SKM-1 treated with dmso at 0.1 percent for 144 hours (cell line): ENCODE data around the gene ADAM8.
"Not testable (repeated sequence)": the region's sequence is repeated elsewhere in the genome, so short reads cannot be mapped to it uniquely, and the experiment has no call there.

ENCODE experiments used
- DNase-seq: peaks from one replicate; lab custom pipeline; 2025; ENCODE audit not compliant: unreplicated experiment; lab: John Stamatoyannopoulos, UW

Gene ADAM8

DNA sequence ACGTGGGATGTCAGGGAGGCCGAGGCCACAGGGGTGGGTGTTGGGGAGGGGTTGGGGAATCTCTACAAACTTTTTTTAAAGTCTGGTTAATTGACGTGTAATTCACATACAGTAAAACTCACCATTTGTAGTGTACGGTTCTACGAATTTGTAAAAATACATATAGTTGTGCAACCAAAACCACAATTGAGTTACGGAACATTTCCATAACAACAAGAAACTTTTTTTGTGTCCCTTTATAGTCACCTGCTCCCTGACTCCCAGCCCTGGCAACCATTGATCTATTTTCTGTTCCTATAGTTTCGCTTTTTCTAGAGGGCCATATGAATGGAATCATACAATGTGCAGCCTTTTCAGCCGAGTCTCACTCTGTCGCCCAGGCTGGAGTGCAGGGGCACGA, 41.9 kb downstream of the ADAM8 start:
- DNase-seq = not testable (repeated sequence)

DNA sequence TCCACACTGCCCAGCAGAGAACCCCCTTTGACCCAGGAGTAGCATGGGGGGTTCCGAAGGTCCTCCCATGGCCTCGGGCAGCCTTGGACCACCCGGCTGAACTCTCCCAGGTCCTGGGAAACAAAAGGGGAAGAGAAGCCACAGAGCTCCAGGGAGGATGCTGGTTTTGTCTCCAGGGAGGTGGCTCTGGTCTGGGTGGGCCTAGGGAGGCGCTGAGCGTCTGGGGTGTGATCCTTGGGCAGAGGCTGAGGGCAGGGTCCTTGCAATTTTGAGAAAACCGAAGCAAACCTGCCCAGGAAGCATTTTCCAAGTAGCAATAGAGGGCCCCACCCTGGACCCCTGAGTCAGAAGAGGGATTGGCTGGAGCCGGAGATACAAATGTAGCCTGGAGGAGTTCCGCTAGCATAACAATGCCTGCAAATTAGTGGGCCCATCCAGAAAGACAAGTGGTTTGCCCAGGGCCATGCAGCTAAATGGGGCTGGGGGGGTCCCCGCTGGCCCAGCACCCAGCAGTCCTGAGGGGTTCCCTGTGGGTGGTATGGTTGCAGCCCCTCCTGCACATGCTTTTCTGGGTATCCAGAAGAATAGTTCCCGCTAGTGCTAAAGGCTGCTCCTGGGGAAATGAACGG, 44.6 kb downstream of the ADAM8 start:
- no peak for DNase-seq

DNA sequence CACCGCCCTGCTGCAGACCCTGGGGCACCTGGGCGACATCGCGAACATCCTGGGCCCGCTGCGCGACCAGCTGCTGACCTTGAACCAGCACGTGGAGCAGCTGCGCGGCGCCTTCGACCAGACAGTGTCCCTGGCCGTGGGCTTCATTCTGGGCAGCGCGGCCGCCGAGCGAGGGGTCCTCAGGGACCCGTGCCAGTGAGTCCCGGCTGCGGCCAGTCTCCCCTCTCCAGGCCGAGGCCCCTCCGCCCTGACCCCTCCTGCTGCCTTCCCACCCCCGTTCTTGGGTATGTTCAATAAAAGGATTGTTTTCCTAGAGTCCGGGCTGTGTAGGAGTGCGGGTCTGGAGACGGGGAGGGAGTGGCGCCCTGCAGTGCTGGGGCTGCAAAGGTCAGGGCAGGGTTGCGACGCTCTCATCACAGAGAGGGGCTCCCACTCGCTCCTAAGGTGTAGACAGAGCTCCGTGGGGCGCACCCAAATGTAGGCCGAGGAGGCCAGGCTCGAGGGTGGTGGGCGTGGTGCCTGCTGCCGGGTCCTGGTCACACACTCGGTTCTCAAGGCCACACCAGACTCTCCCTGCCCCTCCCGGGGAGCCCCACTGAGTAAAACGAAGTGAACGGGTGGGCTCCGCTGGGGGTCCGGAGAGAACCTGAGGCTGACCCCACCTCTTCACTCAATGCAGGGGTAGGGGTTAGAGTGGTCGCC, 45.3 kb downstream of the ADAM8 start:
- DNase-seq = no peak

GRCh38 chr10:133230387-133231195, 46.1 kb downstream of the ADAM8 start:
- no peak for DNase-seq

GRCh38 chr10:133230044-133230361, 46.7 kb downstream of the ADAM8 start, which contains the start of gene UTF1:
TSS of gene UTF1 (plus strand) at chr10:133230217. CDS start at chr10:133230289, 72 bp downstream.
- no peak for DNase-seq

DNA sequence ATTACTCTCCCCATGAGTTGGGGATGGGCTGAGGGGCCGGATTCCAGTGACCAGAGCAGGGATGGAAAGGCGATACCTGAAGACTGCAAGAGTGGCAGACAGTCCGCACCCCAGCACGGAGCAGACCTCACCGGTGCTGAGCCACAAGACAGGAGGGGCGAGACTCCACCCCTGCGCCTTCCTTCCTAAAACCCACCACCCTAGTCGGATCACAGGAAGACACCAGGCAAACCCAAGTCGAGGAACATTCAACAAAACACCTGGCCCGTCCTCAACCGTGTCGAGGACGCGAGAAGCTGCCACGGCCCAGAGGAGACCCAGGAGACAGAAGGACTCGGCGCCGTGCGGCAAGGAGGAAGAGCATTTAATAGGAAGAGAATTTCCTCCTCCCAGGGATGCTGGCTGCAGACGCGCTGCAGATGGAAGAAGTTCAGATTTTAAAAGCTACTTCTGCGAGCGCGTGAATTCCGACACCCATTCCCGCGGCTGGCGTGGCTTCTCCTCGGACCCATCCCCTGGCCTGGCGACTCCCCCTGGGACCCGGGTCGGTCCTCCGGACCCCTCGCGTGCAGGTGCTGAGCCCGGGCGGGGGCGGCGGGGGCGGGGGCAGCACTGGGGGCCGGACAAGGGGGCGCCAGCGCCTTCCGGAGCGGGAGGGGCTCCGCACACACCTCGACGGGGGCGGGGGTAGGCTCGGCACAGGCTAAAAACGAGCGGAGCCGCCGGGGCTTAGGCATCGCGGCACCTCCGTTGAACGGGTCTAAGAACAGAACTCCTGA, 47.2 kb downstream of the ADAM8 start:
- DNase-seq = no peak

- no peak for DNase-seq
These were observed 49.4 kb downstream of the ADAM8 start for GRCh38 chr10:133227256-133227655.

- no peak for DNase-seq
These were observed 50.3 kb downstream of the ADAM8 start for GRCh38 chr10:133226251-133226808.

DNA sequence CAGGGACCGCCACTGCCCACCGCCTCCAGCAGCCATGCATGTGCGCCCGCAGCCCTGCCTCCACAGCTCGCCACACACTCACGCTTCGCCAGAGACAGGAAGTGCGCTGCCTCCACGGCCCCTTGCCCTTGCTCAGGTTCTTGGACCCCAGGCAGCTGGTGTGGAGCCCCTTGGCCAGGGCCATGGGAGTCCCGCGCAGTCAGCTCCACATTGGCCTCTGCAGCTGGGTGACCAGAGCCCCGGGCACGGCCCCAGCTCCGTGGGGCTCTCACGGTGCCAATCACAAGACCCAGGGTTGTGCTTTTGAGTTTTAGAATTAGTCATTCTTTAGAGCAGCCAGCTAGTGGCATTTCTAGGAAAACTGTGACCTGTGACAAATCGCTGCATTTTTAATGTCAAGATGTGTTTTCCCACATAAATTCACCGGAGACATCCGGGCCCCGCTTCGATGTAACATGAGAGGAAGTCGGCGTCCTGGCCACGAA, 50.9 kb downstream of the ADAM8 start:
- DNase-seq = no peak

DNA sequence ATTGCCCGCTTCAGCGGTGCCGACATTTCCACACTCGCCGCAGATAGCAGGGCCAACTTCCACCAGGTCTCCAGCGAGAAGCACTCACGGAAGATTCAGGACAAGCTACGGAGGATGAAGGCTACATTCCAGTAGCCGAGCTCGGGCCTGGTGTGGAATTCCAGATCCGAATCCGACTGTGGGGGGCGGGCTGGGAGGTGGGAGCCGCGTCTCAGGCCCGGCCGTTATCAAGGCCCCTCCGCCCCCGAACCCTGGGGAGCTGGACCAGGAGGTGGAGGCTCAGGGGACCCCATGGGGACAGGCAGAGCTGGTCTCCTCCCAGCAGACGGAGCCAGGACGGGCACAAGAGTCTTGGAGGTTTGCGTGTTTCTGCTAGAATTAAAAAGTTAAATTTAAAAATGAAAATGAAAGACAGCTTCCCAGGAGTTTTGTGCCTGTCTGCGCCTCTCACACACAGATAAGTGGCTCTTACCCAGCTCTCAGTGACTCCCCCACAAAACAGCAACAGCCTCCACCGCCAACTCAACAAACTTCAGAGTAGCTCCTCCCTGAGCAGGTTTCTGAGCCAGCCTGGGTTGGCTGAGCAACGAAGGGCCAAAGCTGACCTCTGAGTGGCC, 51.8 kb downstream of the ADAM8 start:
- DNase-seq = no peak

DNA sequence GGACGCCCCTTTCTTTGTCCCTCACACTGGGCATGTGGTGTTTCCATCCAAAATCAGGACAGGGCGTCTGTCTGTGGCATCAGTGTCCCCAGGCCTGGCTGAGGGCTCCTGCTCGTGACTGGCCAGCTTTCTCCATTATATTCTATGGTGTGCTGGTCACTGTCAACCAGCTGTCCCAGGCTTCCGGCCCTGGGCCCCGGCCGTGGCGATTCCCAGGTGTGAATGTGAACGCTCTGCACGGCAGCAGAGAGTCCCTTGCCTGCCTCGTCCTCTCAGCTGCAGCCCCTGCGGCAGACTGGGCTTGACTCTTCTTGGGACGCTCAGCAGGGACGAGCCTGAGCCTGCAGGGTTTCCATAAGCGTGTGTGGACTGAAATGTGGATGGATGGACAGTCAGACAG, 52.6 kb downstream of the ADAM8 start:
- DNase-seq = no peak

DNA sequence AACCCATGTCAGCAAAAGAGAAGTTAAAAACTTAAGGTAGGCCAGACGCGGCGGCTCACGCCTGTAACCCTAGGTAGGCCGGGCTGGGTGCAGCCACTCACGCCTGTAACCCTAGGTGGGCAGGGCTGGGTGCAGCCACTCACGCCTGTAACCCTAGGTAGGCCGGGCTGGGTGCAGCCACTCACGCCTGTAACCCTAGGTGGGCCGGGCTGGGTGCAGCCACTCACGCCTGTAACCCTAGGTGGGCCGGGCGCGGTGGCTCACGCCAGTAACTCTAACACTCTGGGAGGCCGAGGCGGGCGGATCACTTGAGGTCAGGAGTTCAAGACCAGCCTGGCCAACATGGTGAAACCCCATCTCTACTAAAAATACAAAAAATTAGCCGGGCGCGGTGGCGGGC, 54.9 kb downstream of the ADAM8 start:
- not testable (repeated sequence) for DNase-seq

DNA sequence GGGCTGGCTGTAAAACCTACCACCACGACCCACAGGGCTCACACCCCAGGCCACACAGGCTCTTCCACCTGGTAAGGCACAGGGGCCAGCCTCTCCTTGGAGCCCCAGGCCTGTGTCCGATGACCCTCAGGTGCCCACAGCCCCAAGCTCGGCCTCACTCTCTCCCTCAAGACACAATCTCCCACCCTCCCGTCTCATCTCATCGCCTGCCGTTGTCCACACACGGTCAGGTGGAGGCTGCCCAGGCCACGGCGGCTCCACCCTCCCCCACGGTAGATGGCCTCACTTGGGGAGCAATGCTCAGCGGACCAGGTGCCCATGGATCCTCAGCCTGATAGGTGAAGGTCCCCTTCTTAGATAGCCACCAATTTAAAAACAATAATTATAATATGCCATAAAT, 55.3 kb downstream of the ADAM8 start:
- DNase-seq = no peak

DNA sequence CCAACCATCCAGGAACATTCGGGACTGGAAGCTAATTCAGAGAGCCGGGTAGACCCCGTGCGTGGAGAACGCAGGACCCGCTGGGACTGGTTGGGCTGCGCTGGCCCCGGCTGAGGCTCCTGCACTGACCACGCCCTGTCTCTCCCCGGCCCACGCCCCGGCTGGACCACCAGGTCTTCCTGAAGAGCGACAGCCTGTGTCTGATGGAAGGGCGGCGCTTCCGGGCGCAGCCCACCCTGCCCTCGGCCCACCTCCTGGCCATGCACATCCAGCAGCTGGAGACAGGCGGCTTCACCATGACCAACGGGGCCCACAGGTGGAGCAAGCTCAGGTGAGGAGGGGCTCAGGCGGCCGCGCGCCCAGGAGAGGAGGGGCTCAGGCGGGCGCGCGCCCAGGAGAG, 56.9 kb downstream of the ADAM8 start:
- no peak for DNase-seq

DNA sequence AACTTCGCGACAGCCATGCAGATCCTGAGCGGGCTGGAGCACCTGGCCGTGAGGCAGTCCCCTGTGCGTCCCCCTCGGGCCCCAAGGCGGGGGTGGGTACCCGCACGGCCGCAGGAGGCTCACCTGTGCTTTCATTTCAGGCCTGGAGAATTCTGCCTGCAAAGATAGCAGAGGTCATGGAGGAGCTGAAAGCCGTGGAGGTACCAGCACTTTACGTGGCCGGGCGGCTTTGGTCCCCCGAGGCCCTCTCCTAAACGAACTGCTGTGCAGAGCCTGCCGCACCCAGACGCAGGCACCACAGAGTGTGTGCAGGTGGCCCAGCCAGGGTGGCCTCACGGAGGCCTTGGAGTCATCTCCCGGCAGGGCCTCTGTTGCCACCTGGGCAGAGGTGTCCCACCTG, 57.8 kb downstream of the ADAM8 start:
- DNase-seq = no peak

DNA sequence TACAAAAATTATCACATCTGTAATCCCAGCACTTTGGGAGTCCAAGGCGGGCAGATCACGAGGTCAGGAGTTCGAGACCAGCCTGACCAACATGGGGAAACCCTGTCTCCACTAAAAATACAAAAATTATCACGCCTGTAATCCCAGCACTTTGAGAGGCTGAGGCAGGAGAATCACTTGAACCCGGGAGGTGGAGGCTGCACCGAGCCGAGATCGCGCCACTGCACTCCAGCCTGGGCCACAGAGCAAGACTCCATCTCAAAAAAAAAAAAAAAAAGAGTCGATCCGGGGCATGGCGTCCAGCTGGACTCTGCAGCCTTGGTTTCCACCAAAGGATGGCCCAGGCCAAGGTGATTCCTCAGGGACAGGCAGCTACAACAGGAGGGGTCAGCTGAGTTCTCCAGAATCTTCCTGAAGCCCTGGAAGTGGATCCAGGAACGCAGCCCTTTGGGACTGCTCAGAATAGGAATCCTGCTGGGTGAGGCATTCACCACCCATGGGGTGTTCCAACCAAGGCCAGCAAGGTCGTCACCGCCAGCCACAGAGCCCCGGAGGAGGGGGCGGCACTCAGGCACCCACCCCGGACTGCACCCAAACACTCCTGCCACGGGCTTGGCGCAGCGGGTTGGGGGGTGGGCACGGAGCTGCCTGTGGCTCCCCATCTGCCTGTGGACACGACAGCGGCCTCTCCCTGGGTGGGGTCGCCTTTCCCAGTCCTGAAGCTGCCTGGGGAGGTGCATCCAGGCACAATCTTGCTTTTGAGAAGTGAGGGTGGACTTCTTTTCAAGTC, 58.7 kb downstream of the ADAM8 start:
- DNase-seq = no peak

- DNase-seq = no peak
These were observed 59.9 kb downstream of the ADAM8 start for GRCh38 chr10:133216776-133217175.

GRCh38 chr10:133215586-133215985, 61.1 kb downstream of the ADAM8 start:
- no peak for DNase-seq
